K562 (cell line): ENCODE data around the gene AHSG. TPM values are rescaled to one million over a fixed set of nuclear protein-coding genes. Genes with fewer than 3 reads are reported as not detected.
A peak's percentile ranks its signal among the peaks of the same experiment; 100 is the strongest.

ENCODE experiments used
- ATAC-seq: fragments of 200-7000 bp; cut with Tn5 transposase; 3 replicates; pipeline ENCODE4 v1.9.1; 2020; ENCODE audit warnings: moderate library complexity
- BruUV-seq: library from RNA; stranded (reverse); fragments of 400-500 nt; replicated peaks from 2 replicates; lab custom pipeline; 2021; lab: Mats Ljungman, UMichigan
- CTCF ChIA-PET: fragments of 300-600 bp; formaldehyde crosslinking; extraction: SDS; loops from one replicate; lab custom pipeline; 2021; ENCODE audit warnings: low intra/inter-chr PET ratio; lab: Yijun Ruan, JAX
- POLR2A ChIA-PET: fragments of 300-600, 350-650 bp; sonication (Branson Sonifier 250); formaldehyde crosslinking; extraction: SDS; loops from one replicate; lab custom pipeline; 2021; ENCODE audit warnings: antibody characterized with exemption, inconsistent platforms; lab: Yijun Ruan, JAX
- DNase-seq, 4 experiments: peaks; one replicate each; pipeline versions ENCODE4 v3.0.0 to v3.0.0-alpha.2; 2011 to 2018; ENCODE audit warnings: low spot score in 3 of 4, mixed read lengths in 3 of 4; ENCODE audit errors: extremely low read depth in 1 of 4
- FAIRE-seq: peaks from 2 replicates; lab custom pipeline; 2011; peaks lifted over from hg19 to GRCh38; lab: Jason Lieb, UNC
- H2AFZ ChIP-seq: 2 replicates; pipeline ENCODE4 v1.6.0; 2011; ENCODE audit warnings: low read depth, low read length, control low read depth, inconsistent platforms
- H3K27ac ChIP-seq: fragments of 200-600 bp; 3 replicates; pipeline ENCODE4 v1.8.0; 2011; ENCODE audit warnings: low read depth, mild to moderate bottlenecking, control low read depth, inconsistent platforms, low read length, moderate library complexity, mixed read lengths; ENCODE audit errors: extremely low read depth
- H3K27me3 ChIP-seq, 2 experiments: fragments of 300-600 bp in 1 of 2; 2 replicates in 1 of 2; 3 replicates in 1 of 2; pipeline versions ENCODE4 v1.6.0 to v1.8.0; 2011; ENCODE audit warnings: inconsistent platforms in 2 of 2, low read length in 2 of 2, mild to moderate bottlenecking in 1 of 2, mixed read lengths in 1 of 2, moderate library complexity in 1 of 2; ENCODE audit not compliant: control insufficient read depth in 2 of 2, insufficient read depth in 2 of 2
- H3K36me3 ChIP-seq: fragments of 300-600 bp; 3 replicates; pipeline ENCODE4 v1.8.0; 2011; ENCODE audit warnings: mild to moderate bottlenecking, low read length, inconsistent platforms; ENCODE audit not compliant: control insufficient read depth, insufficient read depth
- H3K4me1 ChIP-seq, 2 experiments: fragments of 200-600 bp in 1 of 2; replicated peaks in 1 of 2; 2 replicates in 1 of 2; 3 replicates in 1 of 2; pipeline versions ENCODE4 v1.5.1 to v1.8.0; 2011; ENCODE audit warnings: inconsistent platforms in 2 of 2, low read length in 2 of 2, mild to moderate bottlenecking in 1 of 2, mixed read lengths in 1 of 2, moderate library complexity in 1 of 2; ENCODE audit not compliant: control insufficient read depth in 2 of 2, insufficient read depth in 2 of 2
- H3K4me2 ChIP-seq: 2 replicates; pipeline ENCODE4 v1.6.1; 2011; ENCODE audit warnings: low read length, control low read depth, inconsistent platforms, mixed read lengths; ENCODE audit not compliant: insufficient read depth
- H3K4me3 ChIP-seq: fragments of 200-600 bp; sonication (generic), shearing (Covaris generic); 2 replicates; pipeline ENCODE4 v1.5.1; 2016; ENCODE audit warnings: control low read depth, inconsistent platforms
- H3K79me2 ChIP-seq: fragments of 200-600 bp; 3 replicates; pipeline ENCODE4 v1.8.0; 2011; ENCODE audit warnings: low read length, inconsistent platforms; ENCODE audit not compliant: control insufficient read depth, insufficient read depth
- H3K9ac ChIP-seq, 2 experiments: 2 replicates each; pipeline versions ENCODE4 v1.6.0 to v1.6.1; 2011; ENCODE audit warnings: low read depth in 2 of 2, low read length in 2 of 2, control low read depth in 1 of 2, inconsistent platforms in 1 of 2, mild to moderate bottlenecking in 1 of 2, mixed read lengths in 1 of 2; ENCODE audit not compliant: insufficient read depth in 1 of 2
- H3K9me1 ChIP-seq: one replicate; pipeline ENCODE4 v1.6.0; 2011; ENCODE audit warnings: inconsistent platforms, mild to moderate bottlenecking, low read length, moderate library complexity; ENCODE audit not compliant: control insufficient read depth, insufficient read depth
- H3K9me3 ChIP-seq: replicated peaks from 2 replicates; pipeline ENCODE4 v1.5.1; 2011; ENCODE audit warnings: low read depth, low read length, inconsistent platforms; ENCODE audit not compliant: control insufficient read depth, insufficient read depth
- H4K20me1 ChIP-seq: replicated peaks from 2 replicates; pipeline ENCODE4 v1.6.1; 2011; ENCODE audit warnings: low read length, inconsistent platforms, mixed read lengths; ENCODE audit not compliant: control insufficient read depth, insufficient read depth
- CBFA2T3 ChIP-seq: fragments of 450-650 bp; IDR thresholded peaks from 2 replicates; pipeline ENCODE4 v1.6.1; 2017
- CGGBP1 ChIP-seq: fragments of 250-450 bp; sonication (Bioruptor Pico); IDR thresholded peaks from 2 replicates; pipeline ENCODE4 v1.9.0; 2021; ENCODE audit warnings: mild to moderate bottlenecking
- CREM ChIP-seq: IDR thresholded peaks from 2 replicates; pipeline ENCODE4 v1.6.1; 2014; ENCODE audit warnings: antibody characterized with exemption, low read depth
- HNRNPH1 ChIP-seq: fragments of 200-400 bp; formaldehyde crosslinking; optimal IDR thresholded peaks from 2 replicates; pipeline ENCODE3; 2017; ENCODE audit warnings: low read depth, mild to moderate bottlenecking, low read length, moderate library complexity
- KDM5B ChIP-seq: fragments of 200-600 bp; sonication (generic); IDR thresholded peaks from 2 replicates; pipeline ENCODE4 v1.6.1; 2012; ENCODE audit warnings: low read depth, mild to moderate bottlenecking, moderate library complexity, low read length, control low read depth, inconsistent platforms; ENCODE audit not compliant: insufficient replicate concordance
- MCM7 ChIP-seq, 2 experiments: fragments of 450-650 bp; IDR thresholded peaks; 2 replicates each; pipeline ENCODE4 v1.6.1; 2016 to 2018
- MIER1 ChIP-seq: fragments of 450-650 bp; IDR thresholded peaks from 2 replicates; pipeline ENCODE4 v1.6.1; 2016; ENCODE audit warnings: antibody characterized with exemption, mild to moderate bottlenecking, low read depth
- MYC ChIP-seq, 2 experiments: fragments of 250-450 bp in 1 of 2; sonication (Bioruptor Pico) in 1 of 2; IDR thresholded peaks; 2 replicates each; pipeline versions ENCODE4 v1.5.1 to v1.6.1; 2012 to 2021; ENCODE audit warnings: low read depth in 2 of 2, borderline replicate concordance in 1 of 2, improper control_type of control experiment in 1 of 2, low read length in 1 of 2, mild to moderate bottlenecking in 1 of 2, moderate library complexity in 1 of 2
- NFYB ChIP-seq: IDR thresholded peaks from 2 replicates; pipeline ENCODE4 v1.6.1; 2011; ENCODE audit warnings: mild to moderate bottlenecking, moderate library complexity; ENCODE audit not compliant: insufficient read length; ENCODE audit errors: extremely low read depth
- NR4A1 ChIP-seq, 2 experiments: fragments of 250-450 bp in 1 of 2; fragments of 450-650 bp in 1 of 2; sonication (Bioruptor Pico) in 1 of 2; IDR thresholded peaks; 2 replicates each; pipeline versions ENCODE4 v1.4.0 to v1.6.1; 2016 to 2020; ENCODE audit warnings: mild to moderate bottlenecking in 2 of 2, missing compliant biosample characterization in 1 of 2, missing genetic modification characterization in 1 of 2, moderate library complexity in 1 of 2
- NUFIP1 ChIP-seq: fragments of 450-650 bp; IDR thresholded peaks from 2 replicates; pipeline ENCODE4 v1.6.1; 2018; ENCODE audit not compliant: partially characterized antibody
- RBFOX2 ChIP-seq: fragments of 200-400 bp; formaldehyde crosslinking; IDR thresholded peaks from 2 replicates; pipeline ENCODE4 v1.6.1; 2017; ENCODE audit warnings: low read depth, mild to moderate bottlenecking, low read length, moderate library complexity
- ZNF184 ChIP-seq: sonication (generic); formaldehyde crosslinking; IDR thresholded peaks from 2 replicates; pipeline ENCODE4 v1.5.0; 2020; ENCODE audit warnings: missing genetic modification reagents
- ZNF347 ChIP-seq: fragments of 450-650 bp; formaldehyde crosslinking; IDR thresholded peaks from 2 replicates; pipeline ENCODE4 v1.4.0; 2020; ENCODE audit warnings: low read depth, mild to moderate bottlenecking, moderate library complexity
- ZNF41 ChIP-seq: fragments of 250-450 bp; sonication (Bioruptor Pico); conservative IDR thresholded peaks from 2 replicates; pipeline ENCODE4 v1.4.0; 2020; ENCODE audit warnings: mild to moderate bottlenecking
- ZNF584 ChIP-seq: fragments of 200-800 bp; sonication (Bioruptor generic); IDR thresholded peaks from 2 replicates; pipeline ENCODE4 v1.6.1; 2016; ENCODE audit warnings: low read depth, mild to moderate bottlenecking, missing genetic modification characterization, missing compliant biosample characterization
- ZNF780A ChIP-seq: fragments of 250-450 bp; sonication (Bioruptor Pico); IDR thresholded peaks from 2 replicates; pipeline ENCODE4 v1.5.0; 2021; ENCODE audit warnings: mild to moderate bottlenecking
- WGBS: fragments of 100-300 bp; shearing (Covaris generic); methylation state at CpG from one replicate; pipeline ENCODE4 v1.1.6; 2016; ENCODE audit warnings: low coverage, mixed read lengths; ENCODE audit not compliant: insufficient coverage; ENCODE audit errors: missing lambda C conversion rate; 5-methylcytosine and 5-hydroxymethylcytosine counted together
- in situ Hi-C: fragments of 300-500 bp; cut with MboI; formaldehyde crosslinking; loops from 4 replicates; pipeline ENCODE4 v1.15.0; 2018; ENCODE audit warnings: inconsistent platforms, mixed read lengths
- intact Hi-C: fragments of 100-400 bp; cut with micrococcal nuclease; formaldehyde crosslinking; loops from 2 replicates; pipeline ENCODE4 v1.14.2; 2022
- polyA plus RNA-seq, 8 experiments: library from polyadenylated mRNA; depleted of rRNA in 4 of 8; stranded (reverse) in 5 of 8; unstranded in 3 of 8; fragments of >200 nt; fragmentation: Nextera tagmentation in 2 of 8; fragmentation: Illumina TruSeq in 1 of 8; extraction: Ambion mirVana in 2 of 8; extraction: Trizol in 1 of 8; gene quantifications; 2 replicates each; pipeline versions ENCODE4 v1.2.1 to v1.2.3, GENCODE V29; 2011 to 2014; ENCODE audit warnings: inconsistent platforms in 1 of 8, missing spikeins in 1 of 8
- total RNA-seq, 7 experiments: library from RNA; depleted of rRNA in 6 of 7; stranded (reverse); fragments of >200 nt in 6 of 7; fragmentation: Illumina TruSeq in 2 of 7; extraction: Trizol in 2 of 7; gene quantifications; 2 replicates each; pipeline versions ENCODE4 v1.2.1 to v1.2.3, GENCODE V29; 2011 to 2021; ENCODE audit warnings: low replicate concordance in 1 of 7

AHSG gene
- total and polyA plus RNA-seq, 9 of the 15 experiments (the other 6 are each of a cell fraction or from before 2014, with no cell fraction given): 0.69 TPM; not detected in 8

- DNase-seq (no peak), FAIRE-seq (no peak), ATAC-seq (peak; percentile 6)
- no TSS peak for BruUV-seq
- no peaks in the 10 kb centered on the region for H3K79me2 ChIP-seq
- no peak overlapping the region for H3K9ac ChIP-seq
- H2AFZ ChIP-seq: peak overlapping the region; percentile 66
- CTCF ChIA-PET: no interaction called here
- no peak overlapping the region; the same call in 2 of the 3 replicates for H3K27ac ChIP-seq
- no peaks in the 10 kb centered on the region for H3K9me3 ChIP-seq
- POLR2A ChIA-PET: interaction anchor here (0.8 kb wide), 1 partner anchor 171 kb away, joined by 4 read pairs; no protein-coding TSS in a partner anchor
- H3K4me3 ChIP-seq: no peak overlapping the region
- H4K20me1 ChIP-seq: no peaks in the 10 kb centered on the region
- no peak for TF ChIP-seq NR4A1 (CRISPR knock-in tag; IDR thresholded peaks at IDR 0.05)
- no peak for TF ChIP-seq NR4A1 (tag; IDR thresholded peaks at IDR 0.05)
- TF ChIP-seq ZNF347 (CRISPR knock-in tag): no peak
- TF ChIP-seq KDM5B: no peak
- TF ChIP-seq NFYB: no peak
- no peak for TF ChIP-seq MCM7 (IDR thresholded peaks at IDR 0.05)
- TF ChIP-seq ZNF184 (CRISPR knock-in tag): no peak
- no peak for TF ChIP-seq ZNF41 (CRISPR knock-in tag)
- no peak for TF ChIP-seq CGGBP1 (CRISPR knock-in tag)
- no peak for TF ChIP-seq CREM
- no peak for TF ChIP-seq ZNF780A (CRISPR knock-in tag)
- TF ChIP-seq RBFOX2: peak; percentile 19; the same call in 1 of the 2 replicates
- TF ChIP-seq NUFIP1: no peak
- TF ChIP-seq MIER1: no peak
- TF ChIP-seq CBFA2T3: no peak
- TF ChIP-seq HNRNPH1: no peak
- no peak for TF ChIP-seq MYC (IDR thresholded peaks at IDR 0.05; ENCODE audit: low read depth, low read length)
- no peak for TF ChIP-seq MYC (CRISPR knock-in tag; IDR thresholded peaks at IDR 0.05; ENCODE audit: borderline replicate concordance, low read depth)
- TF ChIP-seq ZNF584 (CRISPR knock-in tag): 0 out of 2 replicates have a peak, but pooled peaks have one; percentile 36
- no peak overlapping the region for H3K4me2 ChIP-seq
- peaks cover 6 to 14% of the 10 kb centered on the region in 2 experiments for H3K4me1 ChIP-seq
- H3K36me3 ChIP-seq: no peaks in the 10 kb centered on the region
- 60% methylated on average over 4 of the region's 4 CpGs for WGBS
- no peaks in the 10 kb centered on the region for H3K27me3 ChIP-seq
- no peaks in the 10 kb centered on the region for H3K9me1 ChIP-seq
- intact Hi-C loops: no loop called here
- in situ Hi-C loops: no loop called here
These were observed 14.1 kb upstream of the AHSG start for GRCh38 chr3:186598794-186599141.
